H1 (cell line): ENCODE results near the gene HMGB1. TPM values are rescaled to one million over a fixed set of nuclear protein-coding genes. Genes with fewer than 3 reads are reported as not detected.

Experiments
- BRCA1 ChIP-seq: IDR thresholded peaks from 2 replicates; pipeline ENCODE4 v1.6.1; 2012; ENCODE audit warnings: low read depth, low read length, improper control_type of control experiment
- CEBPB ChIP-seq: IDR thresholded peaks from 2 replicates; pipeline ENCODE4 v1.6.1; 2012; ENCODE audit warnings: low read depth, low read length
- CTBP2 ChIP-seq: IDR thresholded peaks from 2 replicates; pipeline ENCODE4 v1.7.0; 2011; ENCODE audit warnings: borderline replicate concordance, mild to moderate bottlenecking, moderate library complexity, mixed read lengths, low read length; ENCODE audit not compliant: insufficient read depth, insufficient read length
- EGR1 ChIP-seq: IDR thresholded peaks from 2 replicates; pipeline ENCODE4 v1.6.1; 2011; ENCODE audit warnings: low read depth, low read length, borderline replicate concordance
- EP300 ChIP-seq, 2 experiments: IDR thresholded peaks; 1 replicate in 1 of 2; 2 replicates in 1 of 2; pipeline ENCODE4 v1.6.1; 2011 to 2012; ENCODE audit warnings: low read depth in 2 of 2, low read length in 2 of 2, mild to moderate bottlenecking in 2 of 2, borderline replicate concordance in 1 of 2, inconsistent platforms in 1 of 2, moderate library complexity in 1 of 2
- EZH2 ChIP-seq: fragments of 200-600 bp; sonication (generic); IDR thresholded peaks from 2 replicates; pipeline ENCODE4 v1.7.1; 2012; ENCODE audit warnings: low read depth, mild to moderate bottlenecking, moderate library complexity, low read length, inconsistent platforms; ENCODE audit not compliant: severe bottlenecking
- HDAC6 ChIP-seq: IDR thresholded peaks from one replicate; pipeline ENCODE4 v1.7.1; 2012; ENCODE audit warnings: low read depth, mild to moderate bottlenecking, inconsistent platforms, low read length, moderate library complexity
- KDM5A ChIP-seq: fragments of 200-600 bp; IDR thresholded peaks from 2 replicates; pipeline ENCODE4 v1.7.1; 2012; ENCODE audit warnings: mild to moderate bottlenecking, low read length, inconsistent platforms, mixed read lengths
- MAFK ChIP-seq: IDR thresholded peaks from 2 replicates; pipeline ENCODE4 v1.6.1; 2012; ENCODE audit warnings: low read depth, mild to moderate bottlenecking, improper control_type of control experiment, low read length
- NANOG ChIP-seq: IDR thresholded peaks from 2 replicates; pipeline ENCODE4 v1.6.1; 2011; ENCODE audit warnings: low read length, low read depth, mild to moderate bottlenecking, inconsistent platforms; ENCODE audit not compliant: insufficient read depth, poor library complexity, severe bottlenecking
- POLR2A ChIP-seq, 2 experiments: IDR thresholded peaks; 1 replicate in 1 of 2; 2 replicates in 1 of 2; pipeline ENCODE4 v1.6.1; 2011; ENCODE audit warnings: low read depth in 2 of 2, low read length in 2 of 2, mild to moderate bottlenecking in 2 of 2; ENCODE audit errors: control extremely low read depth in 1 of 2
- POLR2AphosphoS5 ChIP-seq: IDR thresholded peaks from 2 replicates; pipeline ENCODE4 v1.6.1; 2011; ENCODE audit warnings: low read depth, low read length
- RAD21 ChIP-seq, 2 experiments: IDR thresholded peaks in 1 of 2; conservative IDR thresholded peaks in 1 of 2; 2 replicates each; pipeline ENCODE4 v1.6.1; 2011; ENCODE audit warnings: low read depth in 2 of 2, low read length in 2 of 2, improper control_type of control experiment in 1 of 2, inconsistent platforms in 1 of 2, mild to moderate bottlenecking in 1 of 2, moderate library complexity in 1 of 2
- RFX5 ChIP-seq: IDR thresholded peaks from 2 replicates; pipeline ENCODE4 v1.6.1; 2011; ENCODE audit warnings: low read depth, low read length, improper control_type of control experiment, borderline replicate concordance
- SIN3A ChIP-seq, 2 experiments: IDR thresholded peaks in 1 of 2; conservative IDR thresholded peaks in 1 of 2; 2 replicates each; pipeline ENCODE4 v1.6.1; 2011 to 2012; ENCODE audit warnings: low read length in 2 of 2, improper control_type of control experiment in 1 of 2, low read depth in 1 of 2, mild to moderate bottlenecking in 1 of 2
- SIRT6 ChIP-seq: IDR thresholded peaks from one replicate; pipeline ENCODE4 v1.7.1; 2012; ENCODE audit warnings: low read length, inconsistent platforms
- SP1 ChIP-seq: IDR thresholded peaks from 2 replicates; pipeline ENCODE4 v1.6.1; 2011; ENCODE audit warnings: low read depth, low read length
- SP4 ChIP-seq: IDR thresholded peaks from 2 replicates; pipeline ENCODE4 v1.6.1; 2012; ENCODE audit warnings: low read length, inconsistent platforms
- SRF ChIP-seq: IDR thresholded peaks from 2 replicates; pipeline ENCODE4 v1.6.1; 2011; ENCODE audit warnings: mild to moderate bottlenecking, low read depth, low read length, moderate library complexity
- TAF7 ChIP-seq: optimal IDR thresholded peaks from 2 replicates; pipeline ENCODE3; 2011; ENCODE audit warnings: low read depth, mild to moderate bottlenecking, inconsistent platforms, low read length, moderate library complexity, borderline replicate concordance
- TBP ChIP-seq: IDR thresholded peaks from 2 replicates; pipeline ENCODE4 v1.6.1; 2011; ENCODE audit warnings: low read depth, low read length, improper control_type of control experiment
- polyA plus RNA-seq, 7 experiments: library from polyadenylated mRNA; depleted of rRNA in 3 of 7; stranded (reverse) in 5 of 7; unstranded in 2 of 7; fragments of >200 nt in 5 of 7; fragments of 200-250 nt in 2 of 7; gene quantifications; 1 replicate in 5 of 7; 2 replicates in 1 of 7; 4 replicates in 1 of 7; pipeline versions ENCODE4 v1.2.1 to v1.2.3, GENCODE V29; 2011 to 2013; ENCODE audit warnings: missing spikeins in 2 of 7, mixed read lengths in 2 of 7
- total RNA-seq: library from RNA; stranded (reverse); fragmentation: NEBNext Ultra II Directional; extraction: Animal tissue kit (Norgen Biotek cat#: 25700); gene quantifications from 2 replicates; pipeline ENCODE4 v1.2.1, GENCODE V29; 2021

The HMGB1 gene
- total and polyA plus RNA-seq, 2 of the 8 experiments (the other 6 are each of a cell fraction or from before 2014, with no cell fraction given), result 123 to 776 TPM

DNA sequence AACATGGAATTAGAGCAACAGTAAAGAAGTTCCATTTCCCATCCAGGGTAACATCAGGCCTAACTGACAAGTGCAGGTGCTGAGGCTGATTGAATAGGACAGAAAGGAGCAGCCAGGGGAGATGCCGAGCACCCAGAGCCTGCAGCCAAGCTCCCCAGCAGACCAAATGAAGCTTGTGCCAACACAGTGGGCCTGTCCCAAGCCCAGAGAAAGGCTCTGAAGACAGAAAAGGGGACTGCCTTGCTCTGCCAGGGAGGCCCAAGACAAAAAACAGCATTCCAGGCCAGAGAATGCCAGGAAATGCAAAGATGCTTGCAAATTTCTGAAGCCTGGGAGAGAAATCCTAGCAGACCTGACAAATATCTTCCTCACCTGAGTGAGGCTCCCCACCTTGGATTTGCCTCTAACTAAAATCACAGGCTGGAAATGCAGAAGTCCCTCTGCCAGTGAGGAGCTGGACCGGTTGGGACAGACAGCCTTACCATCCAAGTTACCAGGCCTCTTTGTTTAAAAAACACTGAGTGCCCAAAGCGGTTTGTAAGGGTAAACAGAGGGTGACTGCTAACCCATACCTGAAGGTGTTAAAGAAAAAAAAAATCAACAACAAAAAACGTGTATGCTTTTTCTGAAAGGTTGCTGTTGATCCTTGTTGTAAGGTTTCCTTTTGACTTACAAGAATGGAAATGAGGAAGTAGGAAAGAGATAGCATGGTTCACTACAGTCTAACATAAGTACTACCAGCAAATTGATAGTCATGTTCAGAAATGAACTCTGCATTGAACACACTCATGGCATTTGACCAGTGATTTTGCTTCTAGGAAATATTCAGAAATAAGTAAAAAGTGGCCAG lies 11.8 kb upstream of the HMGB1 start (continued):
- TF ChIP-seq KDM5A (no peak), TAF7 (peak; percentile 53), POLR2AphosphoS5 (no peak), SIRT6 (no peak), EZH2 (no peak), CEBPB (no peak), MAFK (no peak), EGR1 (no peak), CTBP2 (no peak), NANOG (no peak), HDAC6 (no peak), BRCA1 (no peak), RFX5 (no peak), SRF (no peak), SIN3A (conservative IDR thresholded peaks at IDR 0.05 in 1 of 2, IDR thresholded peaks at IDR 0.05 in 1 of 2; ENCODE audit: low read depth in 1 of 2, low read length in 2 of 2) (0 out of 4 replicates have a peak, but pooled peaks of 1 of the 2 experiments have one; percentile 20), EP300 (IDR thresholded peaks at IDR 0.05; ENCODE audit: borderline replicate concordance in 1 of 2, low read depth in 2 of 2, low read length in 2 of 2) (no peak), RAD21 (IDR thresholded peaks at IDR 0.05 in 1 of 2, conservative IDR thresholded peaks at IDR 0.05 in 1 of 2; ENCODE audit: low read depth in 2 of 2, low read length in 2 of 2) (no peak; a peak in 1 of 4 replicates), SP4 (no peak), SP1 (0 out of 2 replicates have a peak, but pooled peaks have one; percentile 32), POLR2A (IDR thresholded peaks at IDR 0.05; ENCODE audit: control extremely low read depth in 1 of 2, low read depth in 2 of 2, low read length in 2 of 2) (no peak), TBP (no peak)
